OCI-LY1 (cell line): ENCODE results near the gene ARHGAP9.

Source experiments
- EZH2 ChIP-seq: fragments of 200-600 bp; sonication (generic), shearing (Covaris generic); IDR thresholded peaks from 2 replicates; pipeline ENCODE4 v1.8.0; 2017; ENCODE audit warnings: borderline replicate concordance, mixed run types, mild to moderate bottlenecking, antibody characterized with exemption, low read length, moderate library complexity, mixed read lengths
- TF ChIP-seq, protein P1 (sequence below): fragments of 200-600 bp; sonication (generic), shearing (Covaris generic); IDR thresholded peaks from 2 replicates; pipeline ENCODE4 v1.5.1; 2017; ENCODE audit warnings: mild to moderate bottlenecking, antibody characterized with exemption, low read length, moderate library complexity, mixed read lengths

DNA sequence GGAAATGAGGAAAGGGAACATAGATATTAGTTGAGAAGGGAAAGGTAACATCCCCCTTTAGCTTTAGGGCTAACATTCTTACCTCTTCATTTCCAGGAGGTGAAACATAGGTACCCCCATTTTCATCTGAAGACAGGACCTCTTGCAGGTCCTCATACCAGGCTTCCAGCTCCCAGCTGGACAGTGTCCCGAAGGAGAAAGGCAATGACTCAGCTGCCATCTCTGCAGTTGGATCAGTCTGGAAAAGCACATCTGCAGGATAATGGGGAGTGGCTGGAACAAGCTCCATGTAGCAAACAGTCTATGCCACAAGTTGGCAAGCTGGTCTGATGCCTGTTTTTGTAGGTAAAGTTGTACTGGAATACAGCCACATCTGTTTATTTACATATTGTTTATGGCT lies 37.5 kb upstream of the ARHGAP9 start:
- TF ChIP-seq EZH2: no peak
- TF ChIP-seq, protein P1, sequence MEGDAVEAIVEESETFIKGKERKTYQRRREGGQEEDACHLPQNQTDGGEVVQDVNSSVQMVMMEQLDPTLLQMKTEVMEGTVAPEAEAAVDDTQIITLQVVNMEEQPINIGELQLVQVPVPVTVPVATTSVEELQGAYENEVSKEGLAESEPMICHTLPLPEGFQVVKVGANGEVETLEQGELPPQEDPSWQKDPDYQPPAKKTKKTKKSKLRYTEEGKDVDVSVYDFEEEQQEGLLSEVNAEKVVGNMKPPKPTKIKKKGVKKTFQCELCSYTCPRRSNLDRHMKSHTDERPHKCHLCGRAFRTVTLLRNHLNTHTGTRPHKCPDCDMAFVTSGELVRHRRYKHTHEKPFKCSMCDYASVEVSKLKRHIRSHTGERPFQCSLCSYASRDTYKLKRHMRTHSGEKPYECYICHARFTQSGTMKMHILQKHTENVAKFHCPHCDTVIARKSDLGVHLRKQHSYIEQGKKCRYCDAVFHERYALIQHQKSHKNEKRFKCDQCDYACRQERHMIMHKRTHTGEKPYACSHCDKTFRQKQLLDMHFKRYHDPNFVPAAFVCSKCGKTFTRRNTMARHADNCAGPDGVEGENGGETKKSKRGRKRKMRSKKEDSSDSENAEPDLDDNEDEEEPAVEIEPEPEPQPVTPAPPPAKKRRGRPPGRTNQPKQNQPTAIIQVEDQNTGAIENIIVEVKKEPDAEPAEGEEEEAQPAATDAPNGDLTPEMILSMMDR: no peak
